Amniotic epithelial cell (primary cell): Measurements from ENCODE around the gene MGAT4D.
"Not testable (repeated sequence)": the region's sequence is repeated elsewhere in the genome, so short reads cannot be mapped to it uniquely, and the experiment has no call there.

Experiments used
- DNase-seq: peaks from one replicate; pipeline ENCODE4 v3.0.0-alpha.2; 2010; ENCODE audit warnings: low read depth

Gene MGAT4D

GRCh38 chr4:140439644-140440142 lies 58.4 kb downstream of the MGAT4D start:
- no peak for DNase-seq

GRCh38 chr4:140427919-140428471 lies 70.1 kb downstream of the MGAT4D start:
- DNase-seq: peak; percentile 64

- DNase-seq: peak; percentile 45
Measured at GRCh38 chr4:140427106-140427918, 70.8 kb downstream of the MGAT4D start, which contains the start of gene CLGN. Gene CLGN (minus strand): TSS chr4:140427648. CDS start chr4:140413078, 14,570 bp downstream.

GRCh38 chr4:140426610-140427105 lies 71.4 kb downstream of the MGAT4D start:
- no peak for DNase-seq

- DNase-seq: no peak
Measured at GRCh38 chr4:140423106-140423505, 75.0 kb downstream of the MGAT4D start.

GRCh38 chr4:140413130-140413969 lies 84.7 kb downstream of the MGAT4D start:
- DNase-seq: not testable (repeated sequence)

- no peak for DNase-seq
Measured at GRCh38 chr4:140408974-140409373, 89.1 kb downstream of the MGAT4D start.

GRCh38 chr4:140406292-140406691 lies 91.8 kb downstream of the MGAT4D start:
- DNase-seq: no peak

GRCh38 chr4:140400111-140400510 lies 98.0 kb downstream of the MGAT4D start:
- no peak for DNase-seq

- no peak for DNase-seq
Measured at GRCh38 chr4:140395668-140396067, 102.4 kb downstream of the MGAT4D start.
